Ishikawa (cell line): ENCODE results near the gene KLF16.

ENCODE experiments used
- CEBPB ChIP-seq: IDR thresholded peaks from 2 replicates; pipeline ENCODE4 v1.6.1; 2012
- CREB1 ChIP-seq: IDR thresholded peaks from 2 replicates; pipeline ENCODE4 v1.6.1; 2012; ENCODE audit warnings: low read depth
- EP300 ChIP-seq: IDR thresholded peaks from 2 replicates; pipeline ENCODE4 v1.6.1; 2012; ENCODE audit warnings: borderline replicate concordance
- FOXM1 ChIP-seq: IDR thresholded peaks from 2 replicates; pipeline ENCODE4 v1.6.1; 2012; ENCODE audit warnings: low read depth, borderline replicate concordance
- MAX ChIP-seq: IDR thresholded peaks from 2 replicates; pipeline ENCODE4 v1.6.1; 2012
- NFIC ChIP-seq: IDR thresholded peaks from 2 replicates; pipeline ENCODE4 v1.6.1; 2012
- RAD21 ChIP-seq: IDR thresholded peaks from 2 replicates; pipeline ENCODE4 v1.6.1; 2012; ENCODE audit warnings: low read depth
- REST ChIP-seq: IDR thresholded peaks from 2 replicates; pipeline ENCODE4 v1.6.1; 2012; ENCODE audit warnings: low read depth, mild to moderate bottlenecking
- TAF1 ChIP-seq: IDR thresholded peaks from 2 replicates; pipeline ENCODE4 v1.6.1; 2012; ENCODE audit warnings: low read depth, mild to moderate bottlenecking
- TCF12 ChIP-seq: IDR thresholded peaks from 2 replicates; pipeline ENCODE4 v1.6.1; 2012; ENCODE audit warnings: low read depth
- TEAD4 ChIP-seq: IDR thresholded peaks from 2 replicates; pipeline ENCODE4 v1.6.1; 2012
- USF1 ChIP-seq: IDR thresholded peaks from 2 replicates; pipeline ENCODE4 v1.6.1; 2012
- YY1 ChIP-seq: IDR thresholded peaks from 2 replicates; pipeline ENCODE4 v1.6.1; 2012; ENCODE audit warnings: low read depth
- ZBTB7A ChIP-seq: IDR thresholded peaks from 2 replicates; pipeline ENCODE4 v1.6.1; 2012; ENCODE audit warnings: low read depth

- no peak for TF ChIP-seq EP300
- no peak for TF ChIP-seq CREB1
- TF ChIP-seq REST = no peak
- TF ChIP-seq ZBTB7A = no peak
- TF ChIP-seq TAF1 = no peak
- no peak for TF ChIP-seq TCF12
- no peak for TF ChIP-seq MAX
- TF ChIP-seq NFIC = no peak
- no peak for TF ChIP-seq FOXM1
- TF ChIP-seq RAD21 = no peak
- TF ChIP-seq CEBPB = no peak
- TF ChIP-seq USF1 = no peak
- TF ChIP-seq YY1 = no peak
- no peak for TF ChIP-seq TEAD4
Measured at GRCh38 chr19:1809678-1810077, 53.7 kb downstream of the KLF16 start.
